ENCODE results near the gene MAPK10. TPM values are rescaled to one million over a fixed set of nuclear protein-coding genes. Genes with fewer than 3 reads are reported as not detected.

The MAPK10 gene
- total RNA-seq, 1 experiment from 2014 or later: 3.6 TPM

GRCh38 chr4:86283371-86283770 lies 76.5 kb downstream of the MAPK10 start:
- H3K36me3 Mint-ChIP-seq (ENCODE audit: insufficient read depth, unreplicated experiment): no peaks in the 10 kb centered on the region
- CTCF ChIA-PET: no interaction called here
- no peaks in the 10 kb centered on the region for H3K4me1 Mint-ChIP-seq (ENCODE audit: low read depth, unreplicated experiment)
- no peaks in the 10 kb centered on the region for H3K27me3 Mint-ChIP-seq (ENCODE audit: unreplicated experiment)
- H3K27ac Mint-ChIP-seq (ENCODE audit: unreplicated experiment): no peak overlapping the region
- TF ChIP-seq CTCF (IDR thresholded peaks at IDR 0.05; ENCODE audit: unreplicated experiment): no peak
- H3K4me3 Mint-ChIP-seq (ENCODE audit: low read depth, unreplicated experiment): no peak overlapping the region
- no peak for DNase-seq
- H3K9me3 Mint-ChIP-seq (ENCODE audit: low read depth, unreplicated experiment): no peaks in the 10 kb centered on the region
- BruUV-seq (replicated peaks): no TSS peak
- intact Hi-C loops (cut with micrococcal nuclease; ENCODE audit: unreplicated experiment): no loop called here

- Mint-ChIP-seq H3K27ac (ENCODE audit: unreplicated experiment) (no peak overlapping the region), H3K9me3 (ENCODE audit: low read depth, unreplicated experiment) (peaks cover 2% of the 10 kb centered on the region), H3K4me1 (ENCODE audit: low read depth, unreplicated experiment) (no peaks in the 10 kb centered on the region), H3K36me3 (ENCODE audit: insufficient read depth, unreplicated experiment) (no peaks in the 10 kb centered on the region), H3K27me3 (ENCODE audit: unreplicated experiment) (no peaks in the 10 kb centered on the region), H3K4me3 (ENCODE audit: low read depth, unreplicated experiment) (no peak overlapping the region)
- DNase-seq: no peak
- no TSS peak for BruUV-seq (replicated peaks)
- no peak for TF ChIP-seq CTCF (IDR thresholded peaks at IDR 0.05; ENCODE audit: unreplicated experiment)
- CTCF ChIA-PET: no interaction called here
- intact Hi-C loops (cut with micrococcal nuclease; ENCODE audit: unreplicated experiment): no loop called here
These were observed 79.6 kb downstream of the MAPK10 start for GRCh38 chr4:86280246-86280645.

GRCh38 chr4:86279293-86279960 lies 80.4 kb downstream of the MAPK10 start:
- no peak overlapping the region for H3K27ac Mint-ChIP-seq (ENCODE audit: unreplicated experiment)
- CTCF ChIA-PET: no interaction called here
- intact Hi-C loops (cut with micrococcal nuclease; ENCODE audit: unreplicated experiment): no loop called here

GRCh38 chr4:86278126-86278525 lies 81.7 kb downstream of the MAPK10 start:
- Mint-ChIP-seq H3K27me3 (ENCODE audit: unreplicated experiment) (no peaks in the 10 kb centered on the region), H3K4me1 (ENCODE audit: low read depth, unreplicated experiment) (no peaks in the 10 kb centered on the region), H3K4me3 (ENCODE audit: low read depth, unreplicated experiment) (no peak overlapping the region), H3K36me3 (ENCODE audit: insufficient read depth, unreplicated experiment) (no peaks in the 10 kb centered on the region), H3K27ac (ENCODE audit: unreplicated experiment) (no peak overlapping the region), H3K9me3 (ENCODE audit: low read depth, unreplicated experiment) (peaks cover 2% of the 10 kb centered on the region)
- CTCF ChIA-PET: no interaction called here
- no peak for DNase-seq
- TF ChIP-seq CTCF (IDR thresholded peaks at IDR 0.05; ENCODE audit: unreplicated experiment): no peak
- intact Hi-C loops (cut with micrococcal nuclease; ENCODE audit: unreplicated experiment): no loop called here
- no TSS peak for BruUV-seq (replicated peaks)

More at GRCh38 chr4:86279293-86279960, 80.4 kb downstream of the MAPK10 start:
- no peaks in the 10 kb centered on the region for H3K27me3 Mint-ChIP-seq (ENCODE audit: unreplicated experiment)
- no peaks in the 10 kb centered on the region for H3K4me1 Mint-ChIP-seq (ENCODE audit: low read depth, unreplicated experiment)
- BruUV-seq (replicated peaks): no TSS peak
- no peak for DNase-seq
- no peak for TF ChIP-seq CTCF (IDR thresholded peaks at IDR 0.05; ENCODE audit: unreplicated experiment)
- no peaks in the 10 kb centered on the region for H3K36me3 Mint-ChIP-seq (ENCODE audit: insufficient read depth, unreplicated experiment)
- H3K4me3 Mint-ChIP-seq (ENCODE audit: low read depth, unreplicated experiment): no peak overlapping the region
- H3K9me3 Mint-ChIP-seq (ENCODE audit: low read depth, unreplicated experiment): peaks cover 2% of the 10 kb centered on the region

All from Calu3 (cell line).